GM12864 (cell line): ENCODE measurements around the gene TEAD3.

Source experiments
- DNase-seq: peaks from one replicate; pipeline ENCODE4 v3.0.0-alpha.2; 2011; ENCODE audit warnings: low read depth
- H3K4me3 ChIP-seq: 2 replicates; pipeline ENCODE4 v1.5.1; 2011; ENCODE audit warnings: mild to moderate bottlenecking, low read depth, low read length, control low read depth
- TF ChIP-seq, protein P1 (sequence below): IDR thresholded peaks from 2 replicates; pipeline ENCODE4 v1.5.1; 2011; ENCODE audit warnings: low read depth, mild to moderate bottlenecking, moderate library complexity, low read length, control low read depth, inconsistent platforms; ENCODE audit errors: missing control alignments

TEAD3 gene

DNA sequence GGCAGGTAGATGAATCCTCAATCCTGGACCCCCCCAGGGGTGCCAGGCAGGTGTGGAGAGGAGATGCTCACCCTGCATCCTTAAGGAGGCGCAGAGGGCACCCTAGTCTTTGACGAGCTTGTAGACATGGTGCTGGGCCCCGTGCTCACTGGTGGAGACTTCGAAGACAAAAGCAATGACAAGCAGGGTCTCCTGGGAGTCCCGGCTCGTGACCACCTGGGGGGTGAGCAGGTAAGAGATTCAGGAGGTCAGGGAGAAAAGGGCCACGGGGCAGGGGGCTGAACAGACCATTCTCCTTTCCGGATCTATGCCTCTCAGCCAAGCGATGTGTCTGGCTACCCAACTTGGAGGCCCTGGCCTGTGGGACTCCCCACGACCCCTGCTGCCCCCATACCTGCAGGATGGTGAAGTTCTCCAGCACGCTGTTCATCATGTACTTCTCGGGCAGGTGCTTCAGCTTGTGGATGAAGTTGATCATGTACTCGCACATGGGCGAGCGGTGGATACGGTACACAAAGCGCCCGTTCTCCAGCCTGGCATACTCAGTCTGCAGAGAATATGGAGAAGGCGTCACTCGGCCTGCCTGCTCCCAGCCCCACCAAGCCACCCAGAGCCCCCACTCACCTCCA lies 21.8 kb downstream of the TEAD3 start:
- TF ChIP-seq, protein P1, sequence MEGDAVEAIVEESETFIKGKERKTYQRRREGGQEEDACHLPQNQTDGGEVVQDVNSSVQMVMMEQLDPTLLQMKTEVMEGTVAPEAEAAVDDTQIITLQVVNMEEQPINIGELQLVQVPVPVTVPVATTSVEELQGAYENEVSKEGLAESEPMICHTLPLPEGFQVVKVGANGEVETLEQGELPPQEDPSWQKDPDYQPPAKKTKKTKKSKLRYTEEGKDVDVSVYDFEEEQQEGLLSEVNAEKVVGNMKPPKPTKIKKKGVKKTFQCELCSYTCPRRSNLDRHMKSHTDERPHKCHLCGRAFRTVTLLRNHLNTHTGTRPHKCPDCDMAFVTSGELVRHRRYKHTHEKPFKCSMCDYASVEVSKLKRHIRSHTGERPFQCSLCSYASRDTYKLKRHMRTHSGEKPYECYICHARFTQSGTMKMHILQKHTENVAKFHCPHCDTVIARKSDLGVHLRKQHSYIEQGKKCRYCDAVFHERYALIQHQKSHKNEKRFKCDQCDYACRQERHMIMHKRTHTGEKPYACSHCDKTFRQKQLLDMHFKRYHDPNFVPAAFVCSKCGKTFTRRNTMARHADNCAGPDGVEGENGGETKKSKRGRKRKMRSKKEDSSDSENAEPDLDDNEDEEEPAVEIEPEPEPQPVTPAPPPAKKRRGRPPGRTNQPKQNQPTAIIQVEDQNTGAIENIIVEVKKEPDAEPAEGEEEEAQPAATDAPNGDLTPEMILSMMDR: no peak
- DNase-seq: no peak

DNA sequence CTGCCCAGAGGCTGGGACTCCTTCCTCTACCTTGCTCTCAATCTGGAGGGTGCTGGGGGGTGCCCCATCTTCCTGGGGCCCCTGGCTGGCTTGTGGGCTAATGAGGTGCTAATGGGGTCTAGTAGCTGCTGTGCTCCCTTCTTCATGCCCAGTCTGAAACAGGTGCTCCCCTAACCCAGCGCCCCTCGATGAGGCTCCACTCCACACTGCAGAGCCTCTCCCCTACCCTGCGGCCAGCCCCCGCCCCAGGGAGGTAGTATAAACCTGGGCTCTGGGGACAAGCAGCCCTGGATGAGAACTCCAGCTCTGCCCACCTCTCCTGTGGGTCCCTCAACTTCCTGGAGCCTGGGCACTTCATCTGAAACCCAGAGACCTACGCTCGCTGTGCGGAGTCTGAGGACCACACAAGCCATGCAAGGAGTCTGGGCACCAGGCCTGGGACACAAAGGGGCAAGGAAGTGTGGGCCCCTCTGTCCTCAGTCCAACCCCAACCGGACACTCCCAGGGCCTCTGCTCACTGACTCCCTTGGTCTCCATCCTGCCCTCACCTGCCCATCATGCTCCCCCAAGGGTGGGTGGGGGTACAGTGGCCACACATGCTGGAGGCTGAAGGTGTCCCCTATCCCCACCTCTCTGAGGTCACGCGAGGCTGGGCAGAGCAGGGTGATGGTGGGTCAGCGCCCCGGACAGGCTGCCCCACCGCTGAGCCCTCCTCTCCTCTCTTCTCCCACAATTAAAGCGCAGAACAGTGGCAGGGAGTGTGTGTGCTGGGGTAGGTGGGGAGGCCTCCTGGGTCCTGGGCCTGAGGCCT lies 22.5 kb downstream of the TEAD3 start:
- no peak overlapping the region for H3K4me3 ChIP-seq
- no peak for DNase-seq
- TF ChIP-seq, protein P1: no peak

More for the DNA sequence above, 21.8 kb downstream of the TEAD3 start:
- no peak overlapping the region for H3K4me3 ChIP-seq

DNA sequence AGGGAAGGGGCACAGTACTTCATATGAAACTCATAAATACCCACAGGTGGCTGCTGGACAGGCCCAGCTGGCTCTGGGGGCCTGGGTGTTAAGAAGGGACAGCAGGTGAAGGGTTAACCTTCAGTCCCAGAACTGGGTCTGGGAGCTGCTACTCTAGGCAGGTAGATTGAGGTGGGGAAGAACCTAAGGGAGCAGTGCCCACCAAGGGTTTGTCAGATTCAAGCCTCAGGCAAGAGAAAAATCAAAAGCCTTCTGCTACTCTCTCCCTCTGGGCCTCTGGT lies 23.1 kb downstream of the TEAD3 start:
- no peak overlapping the region for H3K4me3 ChIP-seq
- no peak for DNase-seq
- TF ChIP-seq, protein P1: no peak

DNA sequence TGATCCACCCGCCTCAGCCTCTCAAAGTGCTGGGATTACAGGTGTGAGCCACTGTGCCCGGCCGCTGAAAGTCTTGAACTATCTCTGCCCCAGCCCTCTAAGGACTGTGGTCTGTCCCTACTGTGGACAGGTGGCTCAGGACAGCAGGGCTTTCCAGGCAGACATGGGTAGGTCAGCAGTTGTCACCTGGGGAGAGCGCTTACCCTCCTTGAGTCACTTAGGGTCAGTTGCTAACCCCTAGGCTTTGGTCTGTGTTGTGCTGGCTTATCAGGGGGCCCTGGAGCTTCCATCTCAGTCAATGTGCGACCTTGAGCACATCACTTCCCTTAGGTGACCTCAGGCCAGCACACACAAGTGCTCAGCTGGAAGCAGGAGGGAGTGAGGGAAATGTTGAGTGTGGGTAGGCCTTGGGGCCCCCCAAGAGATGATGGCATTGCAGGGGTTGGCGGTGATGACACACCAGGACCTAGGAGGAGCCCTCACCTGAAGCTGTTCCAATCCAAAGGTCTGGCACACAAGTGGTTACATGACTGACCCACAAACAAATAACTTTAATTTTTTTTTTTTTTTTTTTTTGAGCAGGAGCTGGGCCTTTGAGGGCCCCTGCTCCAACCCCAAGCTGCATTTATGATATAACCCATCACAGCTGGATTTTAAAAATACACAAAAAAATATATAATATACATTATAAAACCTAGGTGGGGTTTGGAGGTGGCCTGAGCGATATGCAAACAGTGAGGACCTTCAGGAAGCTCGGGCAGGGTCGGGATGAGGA lies 23.6 kb downstream of the TEAD3 start:
- H3K4me3 ChIP-seq: no peak overlapping the region
- DNase-seq: no peak
- TF ChIP-seq, protein P1: no peak

DNA sequence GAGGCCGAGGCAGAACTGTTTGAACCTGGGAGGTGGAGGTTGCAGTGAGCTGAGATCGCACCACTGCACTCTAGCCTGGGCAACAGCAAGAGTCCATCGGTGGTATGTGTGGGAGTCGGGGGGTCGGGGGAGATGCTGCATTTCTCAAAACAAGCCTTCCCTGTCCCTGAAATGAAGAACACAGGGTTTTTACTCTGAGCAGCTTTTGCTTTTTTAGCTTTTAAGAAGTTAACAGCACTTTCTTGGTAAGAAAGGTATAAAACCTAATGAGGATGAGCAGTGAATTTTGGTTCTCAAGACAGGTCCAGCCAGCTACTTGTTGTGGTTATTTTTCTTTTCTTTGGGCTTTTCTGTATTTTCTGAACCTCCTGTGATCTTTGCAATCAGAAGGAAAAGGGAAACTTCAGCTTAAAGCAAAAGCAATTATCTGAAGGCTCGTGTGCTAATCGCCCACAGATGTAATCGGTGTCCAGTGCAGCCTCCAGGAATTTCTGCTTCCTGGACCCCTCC lies 25.0 kb downstream of the TEAD3 start:
- TF ChIP-seq, protein P1: no peak
- DNase-seq: no peak
- H3K4me3 ChIP-seq: no peak overlapping the region; the same call in 1 of the 2 replicates

DNA sequence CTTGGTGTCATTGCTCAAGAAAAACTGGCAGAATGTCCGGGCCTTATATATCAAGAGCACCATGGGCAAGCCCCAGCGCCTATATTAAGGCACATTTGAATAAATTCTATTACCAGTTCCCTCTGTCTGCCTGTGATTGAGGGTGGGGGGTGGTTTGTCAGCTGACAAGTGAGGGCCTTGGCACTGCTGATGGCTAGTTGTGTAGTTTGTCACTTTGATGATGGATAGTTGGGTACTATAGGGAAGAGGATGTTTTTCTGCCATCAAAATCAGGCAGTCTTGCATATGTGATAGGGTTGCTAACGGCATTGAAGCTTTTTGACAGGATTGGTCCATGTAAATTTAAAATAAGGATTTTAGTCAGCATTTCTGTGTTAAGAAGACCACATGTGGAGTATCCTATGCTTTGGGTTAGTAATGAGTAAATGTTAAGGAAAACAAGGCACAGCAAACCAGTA lies 26.2 kb downstream of the TEAD3 start:
- peak overlapping the region; percentile 79 for H3K4me3 ChIP-seq
- TF ChIP-seq, protein P1: no peak
- no peak for DNase-seq
